DLD1 (cell line): ENCODE results near the gene LMO4.

Source experiments
- in situ Hi-C: cut with HindIII; loops from 2 replicates; pipeline ENCODE4 v1.10.0; 2017; ENCODE audit warnings: low sequenced_read_pairs

LMO4 gene

GRCh38 chr1:87355894-87356293, 27.2 kb downstream of the LMO4 start:
- in situ Hi-C loops: no loop called here

- in situ Hi-C loops: no loop called here
Measured at GRCh38 chr1:87356591-87356990, 27.9 kb downstream of the LMO4 start.

DNA sequence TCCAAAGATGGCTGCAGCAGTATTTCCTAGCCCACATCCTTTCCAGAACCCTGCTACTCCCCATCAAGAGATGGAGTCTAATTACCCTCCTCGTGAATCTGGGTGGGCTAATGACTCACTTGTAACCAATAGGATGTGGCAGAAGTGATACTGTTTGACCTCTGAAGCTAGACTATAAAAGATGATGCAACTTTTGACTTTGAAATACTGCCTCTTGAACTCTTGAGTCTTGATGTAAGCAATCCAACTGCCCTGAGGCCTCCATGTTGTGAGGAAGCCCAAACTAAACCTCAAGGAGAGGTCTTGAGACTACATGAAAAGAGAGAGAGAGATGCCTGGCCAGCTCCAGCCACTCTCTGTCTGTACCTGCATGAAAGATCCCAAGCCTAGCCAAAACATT, 29.5 kb downstream of the LMO4 start:
- in situ Hi-C loops: no loop called here

- in situ Hi-C loops: no loop called here
Measured at GRCh38 chr1:87359586-87359985, 30.9 kb downstream of the LMO4 start.

DNA sequence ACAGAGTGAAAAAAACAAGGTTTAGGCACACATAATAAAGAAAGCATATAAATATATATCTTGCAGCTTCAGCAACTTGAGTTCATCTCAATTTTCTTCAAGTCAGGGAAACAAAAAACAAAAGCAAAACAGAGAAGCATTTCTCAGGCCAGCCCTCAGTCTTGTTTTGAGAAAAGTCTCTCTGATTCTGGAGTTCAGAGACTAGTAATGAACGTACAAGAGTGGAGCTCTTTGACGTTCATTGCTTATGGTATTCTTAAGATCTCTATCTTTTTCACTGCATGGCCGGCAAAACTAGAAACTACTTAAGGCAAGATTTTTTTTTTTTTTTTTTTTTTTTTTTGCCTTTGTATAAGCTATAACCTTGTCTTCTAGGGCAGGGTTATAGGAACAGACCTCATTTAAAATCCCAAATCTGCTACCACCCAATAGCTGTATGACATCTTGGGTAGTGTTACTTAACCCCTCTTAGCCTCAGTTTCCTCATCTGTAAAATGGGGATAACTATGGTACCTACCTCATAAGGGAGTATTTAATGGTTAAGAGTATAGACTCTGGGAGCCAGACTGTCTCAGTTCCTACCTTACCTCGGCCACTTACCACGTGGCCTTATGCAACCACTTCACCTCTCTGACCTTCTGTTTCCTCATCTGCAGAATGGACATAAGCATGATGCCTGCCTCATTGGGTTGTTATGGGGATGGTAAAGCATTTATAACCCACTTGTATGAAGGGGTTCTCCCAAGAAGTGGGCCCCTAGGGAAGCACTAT, 33.6 kb downstream of the LMO4 start:
- in situ Hi-C loops: no loop called here

DNA sequence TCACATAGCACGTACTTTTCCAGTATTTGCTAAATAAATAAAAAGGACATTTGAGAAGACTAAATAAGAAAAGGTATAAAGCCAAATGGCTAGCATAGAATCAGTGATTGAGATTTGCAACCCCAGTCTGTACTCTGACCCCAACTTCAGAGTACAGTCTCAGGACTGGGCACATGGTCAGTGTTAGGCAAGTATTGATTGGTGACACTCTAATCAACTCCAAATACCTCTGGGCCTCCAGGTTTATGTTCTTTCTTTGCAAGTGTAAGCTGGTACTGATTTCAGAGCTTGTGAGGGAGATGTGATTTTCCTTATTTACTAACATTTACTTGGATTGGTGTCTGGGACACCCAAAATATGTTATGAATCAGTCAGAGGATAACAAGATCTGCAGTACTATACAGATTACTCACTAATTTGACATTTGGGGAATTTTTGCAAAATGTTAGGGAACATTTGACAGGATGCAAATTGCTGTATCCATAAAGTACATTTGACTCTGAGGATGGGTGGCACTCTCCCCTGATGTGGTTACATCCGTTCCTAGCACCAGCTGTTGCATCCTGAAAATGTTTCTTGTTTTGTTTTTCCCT, 34.2 kb downstream of the LMO4 start:
- in situ Hi-C loops: no loop called here

DNA sequence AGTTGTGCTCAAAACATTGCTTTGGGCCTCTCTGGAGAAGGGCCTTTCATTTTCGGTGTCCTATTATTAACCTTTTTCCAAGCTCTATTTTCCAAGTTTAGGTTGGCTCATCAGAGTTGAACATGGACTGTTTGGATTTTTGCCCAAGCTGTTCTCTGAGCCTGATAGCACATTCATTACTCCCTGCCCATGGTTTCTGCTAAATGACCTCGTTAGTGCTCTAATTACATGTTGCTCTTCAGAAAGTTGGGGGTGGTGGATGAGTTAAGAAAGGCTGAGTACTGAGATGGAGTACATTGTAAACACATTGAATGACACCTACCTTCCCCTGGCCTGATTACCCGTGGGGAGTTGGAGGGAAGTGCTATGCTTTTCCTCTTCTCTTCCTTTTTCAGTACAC, 38.9 kb downstream of the LMO4 start:
- in situ Hi-C loops: no loop called here

DNA sequence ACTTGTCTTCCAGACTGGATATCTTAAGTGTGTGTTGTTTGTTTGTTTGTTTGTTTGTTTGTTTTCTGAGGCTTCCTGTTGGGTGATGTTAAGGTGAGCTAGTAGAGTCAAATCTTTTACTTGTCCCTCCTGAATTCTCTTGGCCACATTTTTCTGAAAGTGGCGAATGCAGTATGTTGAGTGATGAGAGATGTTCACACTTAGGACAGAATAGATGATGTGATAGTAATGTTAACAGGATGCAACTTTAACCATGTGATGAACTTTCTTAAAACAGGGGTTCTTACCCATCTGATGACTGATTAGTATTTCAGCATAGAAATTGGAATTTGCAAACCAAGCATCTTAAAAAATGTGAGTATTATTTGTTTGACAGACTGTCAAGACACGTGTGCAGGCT, 40.2 kb downstream of the LMO4 start:
- in situ Hi-C loops: no loop called here

GRCh38 chr1:87369736-87370478, 41.2 kb downstream of the LMO4 start:
- in situ Hi-C loops: no loop called here

GRCh38 chr1:87370544-87370943, 41.9 kb downstream of the LMO4 start:
- in situ Hi-C loops: no loop called here

- in situ Hi-C loops: no loop called here
Measured at GRCh38 chr1:87379306-87379705, 50.6 kb downstream of the LMO4 start.

DNA sequence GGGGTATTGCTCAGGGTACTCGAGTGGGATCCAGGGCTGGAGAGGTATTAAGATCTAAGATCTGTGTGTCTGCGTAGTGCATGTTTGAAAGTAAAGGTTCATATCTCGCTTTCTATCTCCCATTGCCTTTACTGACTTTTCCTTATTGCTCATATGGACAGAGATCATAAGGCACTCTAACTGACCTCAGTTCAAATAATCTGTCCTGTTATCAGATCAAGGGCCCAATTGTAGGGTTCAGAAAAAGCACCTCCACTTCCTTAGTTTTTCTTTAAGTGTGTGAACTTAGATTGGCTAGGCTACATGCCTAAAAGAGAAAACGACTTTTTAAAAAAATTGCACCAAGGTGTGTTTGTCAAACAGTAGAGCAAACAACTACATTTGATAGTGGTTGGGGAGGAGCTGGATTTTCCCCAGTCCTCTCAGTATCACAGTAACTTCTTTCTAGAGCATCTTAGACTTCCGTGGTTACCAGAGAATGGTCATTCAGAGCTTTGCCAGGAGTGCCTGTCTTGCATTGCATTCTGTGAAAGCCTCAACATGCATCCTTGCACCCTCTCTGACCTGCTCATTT, 57.6 kb downstream of the LMO4 start:
- in situ Hi-C loops: no loop called here

DNA sequence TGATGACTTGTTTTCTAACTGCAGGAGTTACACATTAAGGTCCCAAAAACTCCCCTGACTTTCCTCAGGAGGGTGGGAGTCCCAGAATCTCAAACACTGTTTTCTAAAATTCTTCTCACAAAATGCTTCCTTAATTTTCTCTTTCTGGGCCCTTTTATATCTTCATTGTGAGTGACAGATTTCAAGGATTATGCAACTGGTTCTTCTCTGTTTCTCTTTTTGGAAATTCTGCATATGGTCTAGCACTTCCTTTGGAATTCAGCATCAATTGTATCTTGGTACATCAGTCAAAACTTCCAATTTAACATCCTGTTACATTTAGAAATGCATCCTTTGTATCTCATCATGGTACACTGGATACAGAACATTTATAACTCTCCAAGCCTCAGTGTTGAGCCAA, 59.7 kb downstream of the LMO4 start:
- in situ Hi-C loops: no loop called here

DNA sequence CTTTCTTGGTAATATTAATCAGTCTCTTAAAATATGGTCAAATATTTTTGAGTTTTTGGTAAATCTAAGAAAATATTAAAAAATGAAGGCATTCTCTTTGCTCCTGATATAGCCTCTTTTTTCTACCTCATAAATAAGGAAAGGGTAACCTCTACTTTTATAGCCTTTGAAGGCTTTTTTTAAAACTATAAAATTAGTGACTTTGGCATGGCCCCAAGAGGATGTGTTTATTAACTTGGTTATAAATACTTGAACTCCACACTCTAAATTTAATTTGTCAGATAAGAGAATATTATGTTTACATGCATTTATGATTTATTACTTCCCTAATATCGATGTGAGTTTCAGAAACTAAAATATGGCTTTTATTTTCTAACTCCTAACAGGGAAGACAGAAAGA, 60.3 kb downstream of the LMO4 start:
- in situ Hi-C loops: no loop called here

DNA sequence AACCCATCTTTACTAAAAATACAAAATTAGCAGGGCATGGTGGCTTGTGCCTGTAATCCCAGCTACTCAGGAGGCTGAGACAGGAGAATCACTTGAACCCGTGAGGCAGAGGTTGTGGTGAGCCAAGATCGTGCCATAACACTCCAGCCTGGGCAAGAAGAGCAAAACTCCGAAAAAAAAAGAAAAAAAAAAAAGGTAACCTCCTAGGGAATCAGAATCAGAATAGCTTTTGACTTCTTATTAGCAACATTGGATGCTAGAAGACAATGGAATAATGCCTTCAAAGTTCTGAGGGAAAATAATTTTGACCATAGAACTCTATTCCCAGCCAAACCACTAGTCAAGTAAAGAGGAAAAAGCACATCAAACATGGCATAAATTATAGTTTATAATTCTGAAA, 60.9 kb downstream of the LMO4 start:
- in situ Hi-C loops: no loop called here

DNA sequence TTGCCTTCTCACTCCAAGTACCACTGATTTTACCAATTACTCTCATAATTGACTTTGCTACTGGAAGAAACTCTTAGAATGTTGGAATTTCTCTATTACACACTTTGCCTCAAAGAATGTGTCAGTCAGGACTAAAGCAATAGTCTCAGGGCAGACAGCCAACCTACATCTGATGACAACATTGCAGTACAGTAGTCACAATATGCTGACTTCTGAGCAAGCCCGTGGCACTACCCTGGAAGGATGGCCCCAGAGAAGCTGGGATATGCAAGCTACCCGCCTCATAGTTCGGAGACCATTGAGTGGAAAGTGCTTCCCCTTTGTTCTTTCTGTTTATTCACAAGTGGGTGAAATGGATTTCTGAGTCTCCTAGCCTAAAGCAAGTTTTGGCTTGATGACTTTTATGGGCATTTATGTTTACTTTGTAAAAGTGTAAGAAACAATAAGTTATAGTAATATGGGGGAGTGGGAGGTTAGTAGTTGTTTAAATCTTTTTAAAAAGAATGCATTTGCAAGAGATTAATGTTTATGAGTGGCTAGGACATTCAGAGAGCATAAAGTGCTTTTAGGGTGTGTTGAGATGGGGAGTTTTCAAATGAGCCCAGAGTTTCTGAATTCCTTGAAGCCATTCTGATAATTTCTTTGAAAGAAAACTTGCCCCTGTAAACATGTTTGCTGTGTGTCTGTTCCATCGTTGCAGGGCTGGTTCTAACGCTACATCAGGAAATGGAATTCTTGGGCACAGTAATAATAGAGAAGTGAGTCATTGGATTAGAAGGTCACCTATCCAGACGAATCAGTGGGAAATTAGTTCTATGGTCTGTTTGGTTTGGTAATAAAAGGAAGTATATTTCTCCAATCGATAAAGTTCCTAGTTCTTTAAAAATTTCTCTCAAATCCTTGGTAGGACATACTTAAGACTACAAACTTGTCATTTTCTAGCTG, 63.8 kb downstream of the LMO4 start:
- in situ Hi-C loops: no loop called here

GRCh38 chr1:87393445-87394085, 64.9 kb downstream of the LMO4 start:
- in situ Hi-C loops: no loop called here

DNA sequence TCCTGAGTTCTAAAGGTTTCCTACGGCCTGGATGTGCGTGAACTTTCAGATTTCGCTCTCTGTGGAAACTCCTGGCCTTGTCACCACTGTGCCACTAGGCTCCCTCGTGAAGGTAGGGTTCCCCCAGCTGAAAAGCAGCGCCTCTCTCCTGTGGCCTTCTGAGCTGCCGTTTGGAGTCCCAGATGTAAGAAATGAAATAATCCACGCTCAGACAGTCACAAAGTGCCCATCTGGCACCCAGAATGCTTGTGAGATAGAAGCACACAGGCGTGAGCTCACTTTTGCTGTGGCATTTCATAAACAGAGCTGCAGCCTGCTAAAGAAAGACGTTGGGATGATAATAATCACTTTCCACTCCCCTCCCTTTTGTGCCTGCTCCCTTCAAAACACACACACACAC, 65.8 kb downstream of the LMO4 start:
- in situ Hi-C loops: no loop called here

DNA sequence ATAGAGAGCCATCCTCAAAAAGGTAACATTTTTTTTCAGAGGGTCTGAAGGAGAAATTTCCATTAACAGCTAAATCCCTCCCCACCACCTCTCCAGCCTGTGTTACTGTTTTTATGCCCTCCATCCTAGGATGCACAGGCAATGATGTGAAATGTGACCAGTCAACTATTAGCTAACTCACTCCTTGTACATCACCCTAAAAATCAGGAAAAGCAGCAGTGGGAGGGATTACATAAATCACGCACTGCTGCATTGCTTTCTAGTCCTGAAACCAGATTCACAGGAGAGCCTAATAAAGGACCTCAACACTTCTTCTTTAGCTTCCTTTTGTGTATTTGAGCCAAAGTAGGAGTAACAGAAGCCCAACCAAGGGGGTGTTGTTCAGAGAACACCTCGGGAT, 66.3 kb downstream of the LMO4 start:
- in situ Hi-C loops: no loop called here
